GM23338 (cell line): Measurements from ENCODE around the gene INHBB. TPM values are rescaled to one million over a fixed set of nuclear protein-coding genes. Genes with fewer than 3 reads are reported as not detected.

Experiments used
- ATAC-seq: fragments of 200-7000 bp; cut with Tn5 transposase; 3 replicates; pipeline ENCODE4 v1.9.1; 2020
- DNase-seq: peaks from one replicate; pipeline ENCODE4 v3.0.0-alpha.2; 2015; ENCODE audit warnings: low spot score
- H2AFZ ChIP-seq: fragments of 200-600 bp; sonication (generic); 2 replicates; pipeline ENCODE4 v1.8.0; 2016; ENCODE audit warnings: antibody characterized with exemption, mild to moderate bottlenecking, moderate library complexity
- H3F3A ChIP-seq: fragments of 200-600 bp; sonication (generic); replicated peaks from 2 replicates; pipeline ENCODE4 v1.8.0; 2017; ENCODE audit warnings: antibody characterized with exemption, mixed run types, low read depth
- H3K27ac ChIP-seq: fragments of 200-600 bp; sonication (generic); 2 replicates; pipeline ENCODE4 v1.6.1; 2016; ENCODE audit warnings: low read depth
- H3K27me3 ChIP-seq: fragments of 200-600 bp; sonication (generic); 2 replicates; pipeline ENCODE4 v1.8.0; 2016; ENCODE audit warnings: mild to moderate bottlenecking, mixed run types, moderate library complexity; ENCODE audit not compliant: insufficient read depth
- H3K36me3 ChIP-seq: fragments of 200-600 bp; sonication (generic); 2 replicates; pipeline ENCODE4 v1.8.0; 2016; ENCODE audit warnings: mild to moderate bottlenecking; ENCODE audit not compliant: insufficient read depth
- H3K4me1 ChIP-seq: fragments of 200-600 bp; sonication (generic); 2 replicates; pipeline ENCODE4 v1.8.0; 2016; ENCODE audit warnings: mild to moderate bottlenecking, moderate library complexity; ENCODE audit not compliant: insufficient read depth
- H3K4me2 ChIP-seq: fragments of 200-600 bp; sonication (generic); 2 replicates; pipeline ENCODE4 v1.7.1; 2017; ENCODE audit warnings: mixed run types
- H3K4me3 ChIP-seq: fragments of 200-600 bp; sonication (generic); 2 replicates; pipeline ENCODE4 v1.6.1; 2016; ENCODE audit warnings: mixed run types
- H3K79me2 ChIP-seq: fragments of 200-600 bp; sonication (generic); replicated peaks from 2 replicates; pipeline ENCODE4 v1.8.0; 2017; ENCODE audit warnings: mild to moderate bottlenecking; ENCODE audit not compliant: insufficient read depth
- H3K9me2 ChIP-seq: fragments of 200-600 bp; sonication (generic); 2 replicates; pipeline ENCODE4 v1.8.0; 2017; ENCODE audit not compliant: insufficient read depth
- H4K20me1 ChIP-seq: fragments of 200-600 bp; sonication (generic); replicated peaks from 2 replicates; pipeline ENCODE4 v1.8.0; 2017; ENCODE audit warnings: mild to moderate bottlenecking; ENCODE audit not compliant: insufficient read depth
- H3K27ac Mint-ChIP-seq: 2 replicates; pipeline ENCODE4 v1.8.0; 2020; ENCODE audit warnings: inconsistent platforms, mild to moderate bottlenecking, moderate library complexity, mixed read lengths
- H3K27me3 Mint-ChIP-seq: 3 replicates; pipeline ENCODE4 v1.8.0; 2022; ENCODE audit warnings: low read depth, mild to moderate bottlenecking, moderate library complexity, mixed read lengths, inconsistent platforms; ENCODE audit not compliant: insufficient read depth, poor library complexity
- H3K36me3 Mint-ChIP-seq: 3 replicates; pipeline ENCODE4 v1.8.0; 2021; ENCODE audit warnings: low read depth, mild to moderate bottlenecking, inconsistent platforms, moderate library complexity, mixed read lengths
- H3K4me1 Mint-ChIP-seq: 3 replicates; pipeline ENCODE4 v1.8.0; 2020; ENCODE audit warnings: mild to moderate bottlenecking, inconsistent platforms, mixed read lengths
- H3K4me3 Mint-ChIP-seq: 3 replicates; pipeline ENCODE4 v1.8.0; 2021; ENCODE audit warnings: moderate library complexity, mild to moderate bottlenecking, inconsistent platforms, mixed read lengths
- H3K9me3 Mint-ChIP-seq: 3 replicates; pipeline ENCODE4 v1.8.0; 2020; ENCODE audit warnings: moderate library complexity, mild to moderate bottlenecking, inconsistent platforms, mixed read lengths
- CREB1 ChIP-seq: fragments of 250-450 bp; sonication (Bioruptor Pico); IDR thresholded peaks from 2 replicates; pipeline ENCODE4 v1.5.0; 2020; ENCODE audit warnings: low read depth, mild to moderate bottlenecking, moderate library complexity
- EZH2 ChIP-seq: fragments of 200-600 bp; sonication (generic); IDR thresholded peaks from one replicate; pipeline ENCODE4 v1.8.0; 2017; ENCODE audit warnings: antibody characterized with exemption, mild to moderate bottlenecking, low read depth; ENCODE audit not compliant: unreplicated experiment
- EZH2phosphoT487 ChIP-seq: fragments of 200-600 bp; sonication (generic); IDR thresholded peaks from one replicate; pipeline ENCODE4 v1.8.1; 2018; ENCODE audit warnings: antibody characterized with exemption; ENCODE audit not compliant: unreplicated experiment
- JUNB ChIP-seq: IDR thresholded peaks from one replicate; pipeline ENCODE4 v1.6.1; 2016; ENCODE audit warnings: antibody characterized with exemption; ENCODE audit not compliant: unreplicated experiment
- NANOG ChIP-seq: IDR thresholded peaks from 2 replicates; pipeline ENCODE4 v1.6.1; 2016; ENCODE audit warnings: antibody characterized with exemption, borderline replicate concordance
- POLR2AphosphoS5 ChIP-seq: IDR thresholded peaks from 2 replicates; pipeline ENCODE4 v1.6.1; 2016; ENCODE audit warnings: antibody characterized with exemption, low read depth
- STAT1 ChIP-seq: IDR thresholded peaks from one replicate; pipeline ENCODE4 v1.6.1; 2016; ENCODE audit warnings: antibody characterized with exemption; ENCODE audit not compliant: unreplicated experiment
- ZNF114 ChIP-seq: fragments of 250-450 bp; sonication (Bioruptor Pico); IDR thresholded peaks from 2 replicates; pipeline ENCODE4 v1.5.0; 2020; ENCODE audit warnings: mild to moderate bottlenecking, moderate library complexity
- ZNF331 ChIP-seq: fragments of 250-450 bp; sonication (Bioruptor Pico); IDR thresholded peaks from 2 replicates; pipeline ENCODE4 v1.5.0; 2020; ENCODE audit warnings: low read depth, mild to moderate bottlenecking, moderate library complexity
- polyA plus RNA-seq: library from polyadenylated mRNA; unstranded; fragments of >200 nt; fragmentation: Nextera tagmentation; extraction: Ambion mirVana; gene quantifications from 2 replicates; pipeline ENCODE4 v1.2.1, GENCODE V29; 2016
- total RNA-seq: library from RNA; depleted of rRNA; stranded (reverse); fragments of >200 nt; shearing (Covaris generic); gene quantifications from 2 replicates; pipeline ENCODE4 v1.2.3, GENCODE V29; 2014
- TF ChIP-seq, protein P1 (sequence below): IDR thresholded peaks from one replicate; pipeline ENCODE4 v1.6.1; 2018; ENCODE audit warnings: antibody characterized with exemption; ENCODE audit not compliant: unreplicated experiment
- TF ChIP-seq, protein P2 (sequence below), 2 experiments: fragments of 200-600 bp in 1 of 2; sonication (generic) in 1 of 2; conservative IDR thresholded peaks; 2 replicates each; pipeline versions ENCODE4 v1.5.1 to v1.6.1; 2016 to 2017; ENCODE audit warnings: antibody characterized with exemption in 2 of 2, low read depth in 2 of 2, mild to moderate bottlenecking in 2 of 2, moderate library complexity in 1 of 2
- TF ChIP-seq, protein P3 (sequence below): fragments of 250-450 bp; sonication (Bioruptor Pico); IDR thresholded peaks from 2 replicates; pipeline ENCODE4 v1.5.0; 2020; ENCODE audit warnings: mild to moderate bottlenecking, moderate library complexity
- TF ChIP-seq, protein P4 (sequence below): IDR thresholded peaks from 2 replicates; pipeline ENCODE4 v1.6.1; 2016; ENCODE audit warnings: antibody characterized with exemption

Gene INHBB
- total and polyA plus RNA-seq, 2 experiments from 2014 or later = 0.21 TPM; not detected in 1

DNA sequence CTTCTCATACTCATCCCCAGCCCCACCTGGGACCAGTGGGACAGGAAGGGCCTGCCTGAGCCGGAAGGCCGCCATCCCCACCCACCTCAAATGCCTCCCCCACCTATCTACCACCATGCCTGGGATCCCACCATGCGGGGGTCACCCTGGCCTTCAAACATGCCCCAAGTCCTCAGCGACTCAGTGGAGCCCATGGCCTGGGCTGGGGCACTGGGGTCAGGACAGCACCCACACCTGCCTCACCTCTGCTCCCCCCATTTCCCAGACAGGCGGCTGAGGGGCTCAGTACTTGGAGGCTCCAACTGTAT lies 7.6 kb downstream of the INHBB start:
- H3K36me3 Mint-ChIP-seq = no peaks in the 10 kb centered on the region
- no peak overlapping the region for H3K27ac Mint-ChIP-seq
- no peak overlapping the region for H2AFZ ChIP-seq
- H3K4me2 ChIP-seq = no peak overlapping the region
- DNase-seq (no peak), ATAC-seq (no peak)
- no peak overlapping the region for H3K4me3 Mint-ChIP-seq
- H3F3A ChIP-seq = no peaks in the 10 kb centered on the region
- no peaks in the 10 kb centered on the region for H4K20me1 ChIP-seq
- H3K4me1 Mint-ChIP-seq = peaks cover 32% of the 10 kb centered on the region
- H3K9me2 ChIP-seq = no peaks in the 10 kb centered on the region
- TF ChIP-seq NANOG (no peak), EZH2 (no peak), EZH2phosphoT487 (no peak), ZNF331 (CRISPR knock-in tag) (no peak), ZNF114 (CRISPR knock-in tag) (no peak), JUNB (no peak), POLR2AphosphoS5 (no peak), CREB1 (CRISPR knock-in tag) (no peak), STAT1 (no peak)
- TF ChIP-seq, protein P1, sequence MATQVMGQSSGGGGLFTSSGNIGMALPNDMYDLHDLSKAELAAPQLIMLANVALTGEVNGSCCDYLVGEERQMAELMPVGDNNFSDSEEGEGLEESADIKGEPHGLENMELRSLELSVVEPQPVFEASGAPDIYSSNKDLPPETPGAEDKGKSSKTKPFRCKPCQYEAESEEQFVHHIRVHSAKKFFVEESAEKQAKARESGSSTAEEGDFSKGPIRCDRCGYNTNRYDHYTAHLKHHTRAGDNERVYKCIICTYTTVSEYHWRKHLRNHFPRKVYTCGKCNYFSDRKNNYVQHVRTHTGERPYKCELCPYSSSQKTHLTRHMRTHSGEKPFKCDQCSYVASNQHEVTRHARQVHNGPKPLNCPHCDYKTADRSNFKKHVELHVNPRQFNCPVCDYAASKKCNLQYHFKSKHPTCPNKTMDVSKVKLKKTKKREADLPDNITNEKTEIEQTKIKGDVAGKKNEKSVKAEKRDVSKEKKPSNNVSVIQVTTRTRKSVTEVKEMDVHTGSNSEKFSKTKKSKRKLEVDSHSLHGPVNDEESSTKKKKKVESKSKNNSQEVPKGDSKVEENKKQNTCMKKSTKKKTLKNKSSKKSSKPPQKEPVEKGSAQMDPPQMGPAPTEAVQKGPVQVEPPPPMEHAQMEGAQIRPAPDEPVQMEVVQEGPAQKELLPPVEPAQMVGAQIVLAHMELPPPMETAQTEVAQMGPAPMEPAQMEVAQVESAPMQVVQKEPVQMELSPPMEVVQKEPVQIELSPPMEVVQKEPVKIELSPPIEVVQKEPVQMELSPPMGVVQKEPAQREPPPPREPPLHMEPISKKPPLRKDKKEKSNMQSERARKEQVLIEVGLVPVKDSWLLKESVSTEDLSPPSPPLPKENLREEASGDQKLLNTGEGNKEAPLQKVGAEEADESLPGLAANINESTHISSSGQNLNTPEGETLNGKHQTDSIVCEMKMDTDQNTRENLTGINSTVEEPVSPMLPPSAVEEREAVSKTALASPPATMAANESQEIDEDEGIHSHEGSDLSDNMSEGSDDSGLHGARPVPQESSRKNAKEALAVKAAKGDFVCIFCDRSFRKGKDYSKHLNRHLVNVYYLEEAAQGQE = no peak
- TF ChIP-seq, protein P2, sequence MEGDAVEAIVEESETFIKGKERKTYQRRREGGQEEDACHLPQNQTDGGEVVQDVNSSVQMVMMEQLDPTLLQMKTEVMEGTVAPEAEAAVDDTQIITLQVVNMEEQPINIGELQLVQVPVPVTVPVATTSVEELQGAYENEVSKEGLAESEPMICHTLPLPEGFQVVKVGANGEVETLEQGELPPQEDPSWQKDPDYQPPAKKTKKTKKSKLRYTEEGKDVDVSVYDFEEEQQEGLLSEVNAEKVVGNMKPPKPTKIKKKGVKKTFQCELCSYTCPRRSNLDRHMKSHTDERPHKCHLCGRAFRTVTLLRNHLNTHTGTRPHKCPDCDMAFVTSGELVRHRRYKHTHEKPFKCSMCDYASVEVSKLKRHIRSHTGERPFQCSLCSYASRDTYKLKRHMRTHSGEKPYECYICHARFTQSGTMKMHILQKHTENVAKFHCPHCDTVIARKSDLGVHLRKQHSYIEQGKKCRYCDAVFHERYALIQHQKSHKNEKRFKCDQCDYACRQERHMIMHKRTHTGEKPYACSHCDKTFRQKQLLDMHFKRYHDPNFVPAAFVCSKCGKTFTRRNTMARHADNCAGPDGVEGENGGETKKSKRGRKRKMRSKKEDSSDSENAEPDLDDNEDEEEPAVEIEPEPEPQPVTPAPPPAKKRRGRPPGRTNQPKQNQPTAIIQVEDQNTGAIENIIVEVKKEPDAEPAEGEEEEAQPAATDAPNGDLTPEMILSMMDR (conservative IDR thresholded peaks at IDR 0.05; ENCODE audit: low read depth in 2 of 2) = no peak
- TF ChIP-seq, protein P3, sequence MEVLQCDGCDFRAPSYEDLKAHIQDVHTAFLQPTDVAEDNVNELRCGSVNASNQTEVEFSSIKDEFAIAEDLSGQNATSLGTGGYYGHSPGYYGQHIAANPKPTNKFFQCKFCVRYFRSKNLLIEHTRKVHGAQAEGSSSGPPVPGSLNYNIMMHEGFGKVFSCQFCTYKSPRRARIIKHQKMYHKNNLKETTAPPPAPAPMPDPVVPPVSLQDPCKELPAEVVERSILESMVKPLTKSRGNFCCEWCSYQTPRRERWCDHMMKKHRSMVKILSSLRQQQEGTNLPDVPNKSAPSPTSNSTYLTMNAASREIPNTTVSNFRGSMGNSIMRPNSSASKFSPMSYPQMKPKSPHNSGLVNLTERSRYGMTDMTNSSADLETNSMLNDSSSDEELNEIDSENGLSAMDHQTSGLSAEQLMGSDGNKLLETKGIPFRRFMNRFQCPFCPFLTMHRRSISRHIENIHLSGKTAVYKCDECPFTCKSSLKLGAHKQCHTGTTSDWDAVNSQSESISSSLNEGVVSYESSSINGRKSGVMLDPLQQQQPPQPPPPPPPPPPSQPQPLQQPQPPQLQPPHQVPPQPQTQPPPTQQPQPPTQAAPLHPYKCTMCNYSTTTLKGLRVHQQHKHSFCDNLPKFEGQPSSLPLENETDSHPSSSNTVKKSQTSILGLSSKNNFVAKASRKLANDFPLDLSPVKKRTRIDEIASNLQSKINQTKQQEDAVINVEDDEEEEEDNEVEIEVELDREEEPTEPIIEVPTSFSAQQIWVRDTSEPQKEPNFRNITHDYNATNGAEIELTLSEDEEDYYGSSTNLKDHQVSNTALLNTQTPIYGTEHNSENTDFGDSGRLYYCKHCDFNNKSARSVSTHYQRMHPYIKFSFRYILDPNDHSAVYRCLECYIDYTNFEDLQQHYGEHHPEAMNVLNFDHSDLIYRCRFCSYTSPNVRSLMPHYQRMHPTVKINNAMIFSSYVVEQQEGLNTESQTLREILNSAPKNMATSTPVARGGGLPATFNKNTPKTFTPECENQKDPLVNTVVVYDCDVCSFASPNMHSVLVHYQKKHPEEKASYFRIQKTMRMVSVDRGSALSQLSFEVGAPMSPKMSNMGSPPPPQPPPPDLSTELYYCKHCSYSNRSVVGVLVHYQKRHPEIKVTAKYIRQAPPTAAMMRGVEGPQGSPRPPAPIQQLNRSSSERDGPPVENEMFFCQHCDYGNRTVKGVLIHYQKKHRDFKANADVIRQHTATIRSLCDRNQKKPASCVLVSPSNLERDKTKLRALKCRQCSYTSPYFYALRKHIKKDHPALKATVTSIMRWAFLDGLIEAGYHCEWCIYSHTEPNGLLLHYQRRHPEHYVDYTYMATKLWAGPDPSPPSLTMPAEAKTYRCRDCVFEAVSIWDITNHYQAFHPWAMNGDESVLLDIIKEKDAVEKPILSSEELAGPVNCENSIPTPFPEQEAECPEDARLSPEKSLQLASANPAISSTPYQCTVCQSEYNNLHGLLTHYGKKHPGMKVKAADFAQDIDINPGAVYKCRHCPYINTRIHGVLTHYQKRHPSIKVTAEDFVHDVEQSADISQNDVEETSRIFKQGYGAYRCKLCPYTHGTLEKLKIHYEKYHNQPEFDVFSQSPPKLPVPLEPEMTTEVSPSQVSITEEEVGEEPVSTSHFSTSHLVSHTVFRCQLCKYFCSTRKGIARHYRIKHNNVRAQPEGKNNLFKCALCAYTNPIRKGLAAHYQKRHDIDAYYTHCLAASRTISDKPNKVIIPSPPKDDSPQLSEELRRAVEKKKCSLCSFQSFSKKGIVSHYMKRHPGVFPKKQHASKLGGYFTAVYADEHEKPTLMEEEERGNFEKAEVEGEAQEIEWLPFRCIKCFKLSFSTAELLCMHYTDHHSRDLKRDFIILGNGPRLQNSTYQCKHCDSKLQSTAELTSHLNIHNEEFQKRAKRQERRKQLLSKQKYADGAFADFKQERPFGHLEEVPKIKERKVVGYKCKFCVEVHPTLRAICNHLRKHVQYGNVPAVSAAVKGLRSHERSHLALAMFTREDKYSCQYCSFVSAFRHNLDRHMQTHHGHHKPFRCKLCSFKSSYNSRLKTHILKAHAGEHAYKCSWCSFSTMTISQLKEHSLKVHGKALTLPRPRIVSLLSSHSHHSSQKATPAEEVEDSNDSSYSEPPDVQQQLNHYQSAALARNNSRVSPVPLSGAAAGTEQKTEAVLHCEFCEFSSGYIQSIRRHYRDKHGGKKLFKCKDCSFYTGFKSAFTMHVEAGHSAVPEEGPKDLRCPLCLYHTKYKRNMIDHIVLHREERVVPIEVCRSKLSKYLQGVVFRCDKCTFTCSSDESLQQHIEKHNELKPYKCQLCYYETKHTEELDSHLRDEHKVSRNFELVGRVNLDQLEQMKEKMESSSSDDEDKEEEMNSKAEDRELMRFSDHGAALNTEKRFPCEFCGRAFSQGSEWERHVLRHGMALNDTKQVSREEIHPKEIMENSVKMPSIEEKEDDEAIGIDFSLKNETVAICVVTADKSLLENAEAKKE (CRISPR knock-in tag) = no peak
- TF ChIP-seq, protein P4, sequence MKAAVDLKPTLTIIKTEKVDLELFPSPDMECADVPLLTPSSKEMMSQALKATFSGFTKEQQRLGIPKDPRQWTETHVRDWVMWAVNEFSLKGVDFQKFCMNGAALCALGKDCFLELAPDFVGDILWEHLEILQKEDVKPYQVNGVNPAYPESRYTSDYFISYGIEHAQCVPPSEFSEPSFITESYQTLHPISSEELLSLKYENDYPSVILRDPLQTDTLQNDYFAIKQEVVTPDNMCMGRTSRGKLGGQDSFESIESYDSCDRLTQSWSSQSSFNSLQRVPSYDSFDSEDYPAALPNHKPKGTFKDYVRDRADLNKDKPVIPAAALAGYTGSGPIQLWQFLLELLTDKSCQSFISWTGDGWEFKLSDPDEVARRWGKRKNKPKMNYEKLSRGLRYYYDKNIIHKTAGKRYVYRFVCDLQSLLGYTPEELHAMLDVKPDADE = no peak
- H3K36me3 ChIP-seq = no peaks in the 10 kb centered on the region
- H3K9me3 Mint-ChIP-seq = no peaks in the 10 kb centered on the region
- peaks cover 43% of the 10 kb centered on the region for H3K27me3 Mint-ChIP-seq
- H3K27ac ChIP-seq = no peak overlapping the region
- H3K27me3 ChIP-seq = peaks cover 33% of the 10 kb centered on the region
- no peak overlapping the region for H3K4me3 ChIP-seq
- no peaks in the 10 kb centered on the region for H3K79me2 ChIP-seq
- peaks cover 12% of the 10 kb centered on the region; the same call in 1 of the 2 replicates for H3K4me1 ChIP-seq
